ENCODE data around the gene TNF. TPM values are rescaled to one million over a fixed set of nuclear protein-coding genes. Genes with fewer than 3 reads are reported as not detected.

TNF gene
- total RNA-seq, 2 experiments from 2014 or later = 124 to 130 TPM

- Mint-ChIP-seq H3K9me3 (no peaks in the 10 kb centered on the region), H3K4me3 (no peak overlapping the region), H3K27ac (no peak overlapping the region), H3K4me1 (peaks cover 53% of the 10 kb centered on the region), H3K36me3 (ENCODE audit: low read depth) (peaks cover 82% of the 10 kb centered on the region), H3K27me3 (no peaks in the 10 kb centered on the region)
- no peak for DNase-seq
- CTCF ChIA-PET = no interaction called here
- POLR2A ChIA-PET = interaction anchor here (1.0 to 1.7 kb wide), 4 partner anchors 9 to 169 kb away, joined by 3 to 5 read pairs (median 4); partner anchors contain the start of gene ABHD16A
These were observed 41.4 kb upstream of the TNF start for GRCh38 chr6:31534011-31534410.

DNA sequence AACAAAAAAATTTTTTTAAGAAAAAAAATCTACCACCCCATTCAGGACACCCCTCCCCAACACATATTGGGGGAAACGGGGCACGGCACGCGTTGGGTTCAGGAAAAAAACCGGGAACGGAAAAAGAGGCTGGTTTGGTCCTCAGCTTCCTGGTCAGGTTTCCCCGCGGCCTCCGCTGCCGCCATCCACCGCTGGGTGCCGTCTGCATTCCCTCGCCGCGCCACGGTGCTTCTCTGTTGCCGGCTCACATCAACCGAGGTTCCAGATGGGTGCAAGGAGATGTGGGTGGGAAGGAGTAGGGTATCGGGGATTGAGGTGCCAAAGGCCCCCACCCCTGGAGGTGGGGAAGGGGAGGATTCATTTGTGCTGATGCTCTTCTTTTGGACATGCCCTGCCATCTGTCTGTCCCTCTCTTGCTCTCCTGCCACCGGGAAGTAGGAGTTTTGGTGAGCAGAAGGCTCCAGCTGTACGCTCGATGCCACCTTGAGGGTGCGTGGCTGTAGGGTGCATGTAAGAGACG is 40.8 kb upstream of the TNF start:
- Mint-ChIP-seq H3K36me3 (ENCODE audit: low read depth) (peaks cover 86% of the 10 kb centered on the region), H3K9me3 (no peaks in the 10 kb centered on the region), H3K27ac (no peak overlapping the region), H3K27me3 (no peaks in the 10 kb centered on the region), H3K4me1 (peaks cover 59% of the 10 kb centered on the region), H3K4me3 (no peak overlapping the region)
- POLR2A ChIA-PET = interaction anchor here (1.0 to 1.7 kb wide), 3 partner anchors 9 to 168 kb away, joined by 3 to 5 read pairs (median 3); partner anchors contain the start of gene ABHD16A
- CTCF ChIA-PET = no interaction called here
- no peak for DNase-seq

DNA sequence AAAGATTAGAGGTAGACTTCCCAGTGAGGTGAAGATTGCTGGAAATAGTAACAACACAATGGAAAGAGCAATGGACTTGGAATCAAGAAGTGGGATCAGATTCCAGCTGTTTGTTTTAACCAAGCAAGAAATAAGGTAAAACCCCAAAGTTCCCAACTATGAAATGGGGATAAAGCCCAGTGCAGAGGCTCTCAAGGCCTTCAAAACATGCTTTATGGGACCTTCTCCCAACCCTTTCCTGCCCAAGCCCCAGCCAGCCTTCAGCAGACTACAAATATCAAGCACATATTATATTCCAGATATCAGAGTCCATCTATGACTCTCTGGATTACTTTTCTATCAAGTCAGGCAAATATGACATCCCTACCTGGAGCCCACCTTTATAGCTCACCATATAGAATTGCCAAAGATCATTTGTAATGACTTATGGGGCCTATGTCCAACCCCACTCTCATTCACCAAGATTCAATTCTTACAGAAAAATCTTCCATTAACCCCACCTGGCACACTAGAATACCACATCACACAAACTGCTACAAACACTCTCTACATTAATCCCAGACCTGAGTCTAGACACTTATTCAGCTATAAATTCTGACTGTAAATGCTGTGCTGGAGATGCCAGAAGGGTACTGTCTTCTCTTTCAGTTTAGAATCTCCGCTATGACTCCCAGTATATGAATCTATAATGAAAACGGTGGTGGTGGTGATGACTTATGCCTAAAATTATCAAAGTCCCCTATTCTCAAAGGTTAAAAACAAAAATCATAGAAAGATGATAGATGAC is 39.6 kb upstream of the TNF start:
- Mint-ChIP-seq H3K27ac (no peak overlapping the region), H3K36me3 (ENCODE audit: low read depth) (peaks cover 86% of the 10 kb centered on the region), H3K9me3 (no peaks in the 10 kb centered on the region), H3K4me3 (no peak overlapping the region), H3K27me3 (no peaks in the 10 kb centered on the region), H3K4me1 (peaks cover 65% of the 10 kb centered on the region)
- ChIA-PET CTCF (interaction anchor here (0.7 to 1.3 kb wide), 3 partner anchors 11 to 62 kb away, joined by 3 to 4 read pairs (median 3); no protein-coding TSS in a partner anchor), POLR2A (interaction anchor here (1.0 to 1.7 kb wide), 4 partner anchors 39 to 117 kb away, joined by 3 to 5 read pairs (median 4); partner anchors contain the start of gene BAG6)
- DNase-seq = no peak

DNA sequence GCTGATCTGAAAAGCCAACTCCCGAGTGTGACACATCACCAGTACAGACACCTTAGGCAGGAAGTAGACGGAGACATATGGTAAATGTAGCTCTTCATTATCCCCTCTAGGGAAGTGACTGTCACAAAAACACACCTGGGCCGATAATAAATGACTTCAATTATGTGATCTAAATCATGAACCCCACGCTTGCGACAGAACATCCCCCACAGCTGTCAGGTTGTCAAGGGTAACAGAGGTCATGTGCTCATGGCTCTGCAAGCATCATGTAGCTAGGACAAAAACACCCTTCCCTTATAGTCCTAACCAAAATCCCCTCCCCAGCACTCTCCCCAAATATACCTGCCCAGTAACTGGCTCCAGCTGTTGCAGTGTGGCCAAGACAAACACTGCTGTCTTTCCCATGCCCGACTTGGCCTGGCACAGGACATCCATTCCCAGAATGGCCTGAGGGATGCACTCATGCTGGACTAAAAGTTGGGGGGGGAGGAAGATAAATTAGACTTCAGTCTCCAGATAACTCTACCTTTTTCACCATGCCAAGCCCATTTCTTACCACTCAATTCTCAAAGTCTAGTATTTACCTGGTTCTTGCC is 36.5 kb upstream of the TNF start:
- Mint-ChIP-seq H3K4me1 (peaks cover 64% of the 10 kb centered on the region), H3K36me3 (ENCODE audit: low read depth) (peaks cover 67% of the 10 kb centered on the region), H3K9me3 (no peaks in the 10 kb centered on the region), H3K4me3 (peak overlapping the region; percentile 89), H3K27ac (peak overlapping the region; percentile 22), H3K27me3 (no peaks in the 10 kb centered on the region)
- CTCF ChIA-PET = interaction anchor here (1.2 to 24.6 kb wide), 4 partner anchors 43 to 138 kb away, joined by 3 to 751 read pairs (median 206); partner anchors contain the start of genes LST1, LTB, NCR3 and TNF
- POLR2A ChIA-PET = interaction anchor here (0.6 to 7.3 kb wide), 8 partner anchors 9 to 420 kb away, joined by 3 to 164 read pairs (median 3); partner anchors contain the start of genes LTB, MICB, NCR3 and NELFE
- no peak for DNase-seq

GRCh38 chr6:31540640-31541039 is 34.7 kb upstream of the TNF start:
- POLR2A ChIA-PET = interaction anchor here (0.9 to 7.3 kb wide), 30 partner anchors 9 to 357 kb away, joined by 3 to 164 read pairs (median 8); partner anchors contain the start of genes ABHD16A, BAG6, CLIC1 and CSNK2B
- Mint-ChIP-seq H3K4me1 (peaks cover 53% of the 10 kb centered on the region), H3K27ac (peak overlapping the region; percentile 78), H3K9me3 (no peaks in the 10 kb centered on the region), H3K4me3 (peak overlapping the region; percentile 89), H3K27me3 (no peaks in the 10 kb centered on the region), H3K36me3 (ENCODE audit: low read depth) (peaks cover 50% of the 10 kb centered on the region)
- CTCF ChIA-PET = interaction anchor here (1.4 to 24.6 kb wide), 7 partner anchors 11 to 419 kb away, joined by 3 to 751 read pairs (median 19); partner anchors contain the start of genes LST1, LTB, MICB and NCR3
- DNase-seq = no peak

DNA sequence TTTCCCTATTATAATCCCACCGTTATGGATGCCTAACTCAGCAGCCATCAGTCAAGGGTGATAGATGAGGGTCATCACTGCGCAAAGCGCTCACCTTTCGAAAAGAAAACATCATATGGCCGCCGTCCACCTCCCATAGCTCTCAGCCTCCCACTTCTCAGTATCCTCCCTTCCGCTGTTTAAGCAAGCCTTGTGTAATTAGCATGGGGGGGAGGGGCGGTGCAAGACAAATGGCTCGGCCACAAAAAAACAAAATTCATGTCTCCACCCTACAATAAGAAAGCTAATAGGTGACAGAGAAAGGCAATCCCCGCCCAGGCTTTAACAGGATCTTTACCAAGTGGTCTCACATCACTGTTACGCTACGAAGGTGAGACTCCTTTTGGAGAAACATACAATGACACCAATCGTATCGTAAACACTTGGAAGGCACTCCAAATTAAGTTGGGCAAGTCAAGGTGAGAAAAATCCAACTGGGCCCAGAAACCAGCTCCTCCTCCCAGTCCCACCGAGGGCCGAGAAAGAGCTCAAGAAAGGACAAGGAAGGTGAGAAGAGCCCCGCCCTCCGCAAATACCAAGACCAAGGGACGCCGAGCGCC is 34.2 kb upstream of the TNF start:
- peak; percentile 77 for DNase-seq
- peaks cover 52% of the 10 kb centered on the region for H3K4me1 Mint-ChIP-seq
- H3K27me3 Mint-ChIP-seq = no peaks in the 10 kb centered on the region
- no peaks in the 10 kb centered on the region for H3K9me3 Mint-ChIP-seq
- CTCF ChIA-PET = interaction anchor here (0.8 to 24.6 kb wide), 18 partner anchors 10 to 418 kb away, joined by 3 to 751 read pairs (median 4); partner anchors contain the start of genes BAG6, HSPA1A, HSPA1B and HSPA1L
- peak overlapping the region; percentile 75 for H3K27ac Mint-ChIP-seq
- H3K36me3 Mint-ChIP-seq (ENCODE audit: low read depth) = peaks cover 45% of the 10 kb centered on the region
- H3K4me3 Mint-ChIP-seq = peak overlapping the region; percentile 89
- POLR2A ChIA-PET = interaction anchor here (0.8 to 7.3 kb wide), 47 partner anchors 9 to 1431 kb away, joined by 3 to 164 read pairs (median 6); partner anchors contain the start of genes ABHD16A, BAG6, C6orf47 and CLIC1

DNA sequence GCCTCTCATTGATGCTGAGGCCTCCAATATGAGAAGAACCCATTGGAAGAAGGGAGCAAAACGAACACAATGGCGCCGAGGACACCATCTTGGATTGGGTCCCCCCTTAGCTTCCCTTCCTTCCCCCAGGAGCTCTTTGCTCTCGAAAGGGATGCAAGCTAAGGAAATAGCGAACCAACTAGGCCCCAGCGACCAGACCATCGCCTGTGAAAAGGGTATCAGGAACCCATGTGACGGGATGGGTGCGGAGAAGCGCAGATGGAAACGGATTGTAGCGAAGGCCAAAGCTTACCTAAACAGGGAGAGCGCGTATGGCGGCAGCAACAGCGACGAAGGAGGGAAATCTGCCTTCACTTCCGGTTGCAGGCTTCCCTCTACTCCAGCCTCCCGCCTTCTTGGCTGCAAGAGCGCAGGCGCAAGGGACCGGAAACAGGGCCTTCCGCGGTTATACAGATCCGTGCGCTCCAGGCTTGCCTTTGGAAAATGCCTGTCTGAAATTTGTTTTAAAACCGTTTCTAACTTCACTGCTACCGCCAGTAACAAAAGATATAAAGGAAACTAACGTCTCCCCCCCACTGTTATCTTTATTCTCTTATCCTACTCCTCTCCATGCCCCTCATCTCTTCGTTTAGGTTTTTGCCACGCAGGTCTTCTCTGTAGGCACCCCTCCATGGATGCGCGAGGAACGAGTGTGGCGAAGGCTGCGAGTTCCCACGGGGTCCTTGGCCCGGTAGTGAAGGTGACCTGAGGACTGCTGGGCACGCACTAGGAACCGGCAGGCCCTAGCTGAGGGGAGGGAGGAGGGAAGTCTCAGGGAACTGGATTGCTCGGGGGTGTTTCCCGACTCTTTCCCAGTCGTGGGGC is 33.5 kb upstream of the TNF start, which contains the start of gene DDX39B:
Gene DDX39B, minus strand, starts transcription at position 346 of the 864 bp plus-strand sequence. CDS start 1,471 bp downstream, outside the sequence.
- Mint-ChIP-seq H3K9me3 (no peaks in the 10 kb centered on the region), H3K4me1 (peaks cover 52% of the 10 kb centered on the region), H3K36me3 (ENCODE audit: low read depth) (peaks cover 39% of the 10 kb centered on the region), H3K27ac (peak within 1 kb of the TSS; percentile 75), H3K27me3 (no peaks in the 10 kb centered on the region), H3K4me3 (peak within 1 kb of the TSS; percentile 89)
- DNase-seq = peak; percentile 94
- CTCF ChIA-PET = interaction anchor here (0.8 to 24.6 kb wide), 19 partner anchors 9 to 417 kb away, joined by 3 to 751 read pairs (median 4); partner anchors contain the start of genes BAG6, HSPA1A, HSPA1B and HSPA1L
- POLR2A ChIA-PET = interaction anchor here (0.6 to 7.3 kb wide), 52 partner anchors 9 to 1430 kb away, joined by 3 to 164 read pairs (median 6); partner anchors contain the start of genes ABHD16A, BAG6, C6orf47 and CLIC1

- H3K9me3 Mint-ChIP-seq = no peaks in the 10 kb centered on the region
- peaks cover 29% of the 10 kb centered on the region for H3K36me3 Mint-ChIP-seq (ENCODE audit: low read depth)
- DNase-seq = no peak
- no peak overlapping the region for H3K4me3 Mint-ChIP-seq
- ChIA-PET POLR2A (interaction anchor here (1.2 to 7.3 kb wide), 7 partner anchors 16 to 283 kb away, joined by 3 to 162 read pairs (median 7); partner anchors contain the start of genes LTB and TNF), CTCF (interaction anchor here (1.0 to 24.6 kb wide), 4 partner anchors 8 to 117 kb away, joined by 3 to 751 read pairs (median 210); partner anchors contain the start of genes C6orf47, LST1, LTB and NCR3)
- no peaks in the 10 kb centered on the region for H3K27me3 Mint-ChIP-seq
- H3K27ac Mint-ChIP-seq = no peak overlapping the region
- peaks cover 58% of the 10 kb centered on the region for H3K4me1 Mint-ChIP-seq
These were observed 31.7 kb upstream of the TNF start for GRCh38 chr6:31543639-31544038.

GRCh38 chr6:31544676-31545075 is 30.7 kb upstream of the TNF start:
- ChIA-PET POLR2A (interaction anchor here (1.2 to 9.9 kb wide), 5 partner anchors 34 to 51 kb away, joined by 3 to 267 read pairs (median 145); partner anchors contain the start of genes LST1, LTB, NCR3 and TNF), CTCF (interaction anchor here (1.0 to 24.6 kb wide), 3 partner anchors 37 to 116 kb away, joined by 3 to 751 read pairs (median 400); partner anchors contain the start of genes C6orf47, LST1, LTB and NCR3)
- Mint-ChIP-seq H3K4me3 (no peak overlapping the region), H3K4me1 (peaks cover 56% of the 10 kb centered on the region), H3K27ac (no peak overlapping the region), H3K27me3 (no peaks in the 10 kb centered on the region), H3K9me3 (no peaks in the 10 kb centered on the region), H3K36me3 (ENCODE audit: low read depth) (peaks cover 23% of the 10 kb centered on the region)
- DNase-seq = no peak

- H3K4me1 Mint-ChIP-seq = peaks cover 53% of the 10 kb centered on the region
These were observed 30.1 kb upstream of the TNF start for GRCh38 chr6:31545291-31545690.

More at GRCh38 chr6:31545291-31545690, 30.1 kb upstream of the TNF start:
- Mint-ChIP-seq H3K27me3 (no peaks in the 10 kb centered on the region), H3K4me3 (no peak overlapping the region), H3K9me3 (no peaks in the 10 kb centered on the region), H3K27ac (no peak overlapping the region), H3K36me3 (ENCODE audit: low read depth) (peaks cover 19% of the 10 kb centered on the region)
- CTCF ChIA-PET = interaction anchor here (16.5 to 24.6 kb wide), 2 partner anchors 36 to 53 kb away, joined by 400 to 751 read pairs; partner anchors contain the start of genes LST1, LTB, NCR3 and TNF
- POLR2A ChIA-PET = interaction anchor here (1.2 to 9.9 kb wide), 3 partner anchors 34 to 51 kb away, joined by 3 to 267 read pairs (median 145); partner anchors contain the start of genes LST1, LTB, NCR3 and TNF
- DNase-seq = no peak

Data from activated CD4-positive, alpha-beta memory T cell treated with anti-CD3 and anti-CD28 coated beads, Interleukin-2, amount 10 ng/mL, durations not matched to agents 7 days and 5 days (primary cell).